Stimulated activated CD8-positive, alpha-beta memory T cell treated with anti-CD3 and anti-CD28 coated beads, Interleukin-12 subunit alpha, Interleukin-12 subunit beta, amount 100 ng/mL, for 1 hour (primary cell): ENCODE measurements around the gene TCTN1.
"Not testable (repeated sequence)": the region's sequence is repeated elsewhere in the genome, so short reads cannot be mapped to it uniquely, and the experiment has no call there.

Experiments
- DNase-seq: peaks from one replicate; pipeline ENCODE4 v3.0.0-alpha.2; 2020; ENCODE audit warnings: low read depth

TCTN1 gene

GRCh38 chr12:110638796-110639195, 24.9 kb downstream of the TCTN1 start:
- no peak for DNase-seq

GRCh38 chr12:110639336-110640141, 25.6 kb downstream of the TCTN1 start:
- DNase-seq = no peak

GRCh38 chr12:110640275-110641025, 26.5 kb downstream of the TCTN1 start:
- DNase-seq = no peak

GRCh38 chr12:110641521-110641920, 27.6 kb downstream of the TCTN1 start:
- no peak for DNase-seq

GRCh38 chr12:110647631-110648040, 33.7 kb downstream of the TCTN1 start:
- DNase-seq = no peak

GRCh38 chr12:110649341-110649847, 35.5 kb downstream of the TCTN1 start:
- DNase-seq = no peak

GRCh38 chr12:110654238-110654637, 40.3 kb downstream of the TCTN1 start:
- not testable (repeated sequence) for DNase-seq

- no peak for DNase-seq
Measured at GRCh38 chr12:110656071-110656655, 42.2 kb downstream of the TCTN1 start.

GRCh38 chr12:110657747-110658146, 43.8 kb downstream of the TCTN1 start:
- DNase-seq = no peak

GRCh38 chr12:110658242-110658641, 44.3 kb downstream of the TCTN1 start:
- no peak for DNase-seq

GRCh38 chr12:110658878-110659277, 44.9 kb downstream of the TCTN1 start:
- DNase-seq = no peak

GRCh38 chr12:110661337-110661972, 47.5 kb downstream of the TCTN1 start:
- DNase-seq = peak; percentile 15

- no peak for DNase-seq
Measured at GRCh38 chr12:110666892-110667291, 53.0 kb downstream of the TCTN1 start.

GRCh38 chr12:110667671-110668070, 53.7 kb downstream of the TCTN1 start:
- DNase-seq = no peak

- DNase-seq = no peak
Measured at GRCh38 chr12:110668480-110669192, 54.7 kb downstream of the TCTN1 start.

- no peak for DNase-seq
Measured at GRCh38 chr12:110669193-110669502, 55.2 kb downstream of the TCTN1 start.

- DNase-seq = no peak
Measured at GRCh38 chr12:110670161-110670701, 56.3 kb downstream of the TCTN1 start.

- no peak for DNase-seq
Measured at GRCh38 chr12:110676171-110676570, 62.2 kb downstream of the TCTN1 start.

GRCh38 chr12:110677206-110677911, 63.4 kb downstream of the TCTN1 start:
- DNase-seq = no peak

GRCh38 chr12:110677982-110678381, 64.1 kb downstream of the TCTN1 start:
- no peak for DNase-seq

GRCh38 chr12:110679201-110679600, 65.3 kb downstream of the TCTN1 start:
- no peak for DNase-seq
